GM18867 (cell line): Measurements from ENCODE around the gene TTC39C.
A peak's percentile ranks its signal among the peaks of the same experiment; 100 is the strongest.

Source experiments
- ATAC-seq: cut with Tn5 transposase; IDR thresholded peaks from one replicate; pipeline ENCODE4 v1.9.1; 2021; ENCODE audit warnings: mild to moderate bottlenecking, moderate library complexity; ENCODE audit not compliant: unreplicated experiment

The TTC39C gene

GRCh38 chr18:24075767-24076597 is 61.4 kb downstream of the TTC39C start:
- peak; percentile 68 for ATAC-seq

GRCh38 chr18:24076950-24077349 is 62.4 kb downstream of the TTC39C start:
- ATAC-seq, result no peak

DNA sequence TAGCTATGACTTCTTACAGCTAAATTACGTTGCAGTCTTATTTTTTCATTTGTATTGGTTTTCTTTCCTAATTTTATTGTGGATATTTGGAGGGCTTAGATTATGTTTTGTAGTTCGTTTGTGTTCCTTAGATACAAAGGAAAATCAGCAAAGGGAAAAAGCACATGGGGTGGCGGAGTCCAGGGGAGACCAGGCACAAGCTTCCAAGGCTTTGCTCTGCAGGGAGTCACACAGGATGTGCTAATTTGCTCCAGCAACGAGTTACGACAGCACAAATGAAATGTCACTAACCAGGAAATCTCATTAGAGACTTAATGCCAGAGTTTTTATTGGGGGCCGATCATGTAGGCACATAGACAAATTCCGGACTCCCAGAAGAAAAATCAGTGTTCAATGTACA is 63.8 kb downstream of the TTC39C start:
- no peak for ATAC-seq

GRCh38 chr18:24080861-24081260 is 66.3 kb downstream of the TTC39C start:
- ATAC-seq, result no peak

DNA sequence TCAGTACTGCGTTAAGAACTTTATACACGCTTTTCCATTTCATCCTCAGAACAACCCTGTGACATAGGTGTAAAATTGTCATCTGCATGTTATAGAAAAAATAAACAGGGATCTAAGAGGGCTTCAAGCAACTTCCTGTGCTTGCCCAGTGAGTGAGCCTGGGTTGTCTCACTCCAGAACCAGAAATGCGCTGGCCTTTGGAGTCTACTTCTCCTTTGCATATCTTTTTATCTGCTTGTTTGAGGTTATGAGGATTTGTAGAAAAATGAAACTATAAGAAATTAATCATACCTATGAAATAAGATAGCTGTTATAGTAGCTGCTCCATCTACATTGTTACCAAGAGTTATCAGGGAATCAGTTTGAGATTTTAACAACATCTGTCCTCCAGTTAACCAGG is 69.0 kb downstream of the TTC39C start:
- ATAC-seq, result no peak

- no peak for ATAC-seq
Measured at GRCh38 chr18:24086082-24086481, 71.5 kb downstream of the TTC39C start.

DNA sequence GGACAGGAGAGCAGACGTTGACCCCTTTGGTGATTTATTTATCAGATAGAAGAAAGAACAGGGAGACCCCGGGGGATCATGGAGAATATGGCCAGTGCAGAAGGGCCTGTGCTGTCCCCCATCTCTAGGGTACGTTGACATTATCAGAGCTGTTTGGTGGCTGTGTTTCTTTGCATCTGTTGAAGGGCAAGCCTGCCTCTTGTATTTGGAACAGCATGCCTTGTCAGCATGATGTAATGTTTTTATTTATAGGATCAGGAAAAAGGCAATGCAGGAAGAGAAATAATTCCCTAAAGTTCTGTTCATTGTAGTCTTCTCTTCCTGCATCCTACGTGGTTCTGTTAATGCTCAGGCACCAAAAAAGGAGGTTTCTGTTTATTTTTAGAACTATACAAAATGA is 74.5 kb downstream of the TTC39C start:
- no peak for ATAC-seq

GRCh38 chr18:24089515-24090337 is 75.2 kb downstream of the TTC39C start:
- ATAC-seq, result no peak

DNA sequence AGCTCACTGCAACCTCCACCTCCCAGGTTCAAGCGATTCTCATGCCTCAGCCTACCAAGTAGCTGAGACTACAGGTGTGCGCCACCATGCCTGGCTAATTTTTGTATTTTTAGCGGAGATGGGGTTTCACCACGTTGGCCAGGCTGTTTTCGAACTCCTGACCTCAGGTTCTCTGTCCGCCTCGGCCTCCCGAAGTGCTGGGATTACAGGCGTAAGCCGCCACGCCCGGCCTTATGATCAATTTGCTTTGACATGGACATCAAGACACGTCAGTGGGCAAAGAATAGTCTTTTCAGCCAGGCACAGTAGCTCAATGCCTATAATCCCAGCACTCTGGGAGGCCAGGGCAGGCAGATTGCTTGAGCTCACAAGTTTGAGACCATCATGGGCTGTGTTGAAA is 76.3 kb downstream of the TTC39C start:
- no peak for ATAC-seq

DNA sequence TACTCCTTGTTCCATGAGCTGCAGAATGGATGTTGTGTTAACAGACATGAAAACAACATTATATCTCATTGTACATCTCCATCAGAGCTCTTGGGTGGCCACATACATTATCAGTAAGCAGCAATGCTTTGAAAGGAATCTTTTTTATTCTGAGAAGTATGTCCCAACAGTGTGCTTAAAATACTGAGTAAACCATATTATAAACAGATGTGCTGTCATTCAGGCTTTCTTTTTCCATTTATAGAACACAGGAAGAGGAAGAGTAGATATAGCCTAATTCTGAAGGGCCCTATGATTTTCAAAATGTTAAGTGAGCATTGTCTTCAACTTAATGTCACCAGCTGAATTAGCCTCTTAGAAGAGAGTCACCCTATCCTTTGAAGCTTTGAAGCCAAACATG is 80.0 kb downstream of the TTC39C start:
- ATAC-seq, result no peak

- no peak for ATAC-seq
Measured at GRCh38 chr18:24095976-24096375, 81.4 kb downstream of the TTC39C start.

- ATAC-seq, result no peak
Measured at GRCh38 chr18:24103320-24104021, 88.9 kb downstream of the TTC39C start.

DNA sequence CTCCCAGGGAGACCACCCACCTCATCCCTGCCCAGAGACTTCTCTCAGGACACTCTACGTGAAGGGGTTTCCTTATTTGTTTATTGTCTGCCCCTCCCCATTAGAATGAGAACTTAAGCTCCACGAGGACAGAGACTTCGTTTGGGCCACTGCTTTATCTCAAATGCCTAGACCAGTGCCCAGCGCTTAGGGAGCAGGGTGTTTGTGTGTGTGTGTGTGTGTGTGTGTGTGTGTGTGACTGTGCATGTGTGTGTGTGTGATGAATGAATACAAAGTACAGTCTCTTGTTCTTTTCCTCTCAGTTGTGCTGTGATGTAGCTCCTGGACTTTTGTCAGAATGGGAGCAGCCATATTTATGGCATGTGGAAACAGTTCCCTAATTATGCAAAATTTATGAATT is 89.9 kb downstream of the TTC39C start:
- ATAC-seq, result no peak

GRCh38 chr18:24108641-24109040 is 94.1 kb downstream of the TTC39C start:
- no peak for ATAC-seq

- no peak for ATAC-seq
Measured at GRCh38 chr18:24111936-24112335, 97.4 kb downstream of the TTC39C start.

DNA sequence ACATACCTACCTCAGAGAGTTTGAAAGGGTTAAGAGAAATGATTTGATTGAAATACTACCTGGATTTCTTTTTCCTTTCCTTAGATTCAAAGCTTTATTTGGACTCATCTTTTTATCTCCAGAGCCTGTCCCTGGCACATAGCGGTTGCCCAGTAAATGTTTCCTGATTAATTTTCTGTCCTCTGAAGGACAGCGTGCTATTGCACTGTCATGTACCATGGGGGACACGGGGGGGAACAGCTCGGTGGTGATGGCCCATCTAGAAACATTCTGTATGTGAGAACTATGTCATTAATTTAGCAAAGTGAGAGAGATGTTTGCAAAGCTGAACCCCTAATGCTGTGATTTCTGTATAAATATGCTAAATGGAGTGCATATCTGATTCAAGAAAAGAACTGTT is 97.9 kb downstream of the TTC39C start:
- no peak for ATAC-seq

DNA sequence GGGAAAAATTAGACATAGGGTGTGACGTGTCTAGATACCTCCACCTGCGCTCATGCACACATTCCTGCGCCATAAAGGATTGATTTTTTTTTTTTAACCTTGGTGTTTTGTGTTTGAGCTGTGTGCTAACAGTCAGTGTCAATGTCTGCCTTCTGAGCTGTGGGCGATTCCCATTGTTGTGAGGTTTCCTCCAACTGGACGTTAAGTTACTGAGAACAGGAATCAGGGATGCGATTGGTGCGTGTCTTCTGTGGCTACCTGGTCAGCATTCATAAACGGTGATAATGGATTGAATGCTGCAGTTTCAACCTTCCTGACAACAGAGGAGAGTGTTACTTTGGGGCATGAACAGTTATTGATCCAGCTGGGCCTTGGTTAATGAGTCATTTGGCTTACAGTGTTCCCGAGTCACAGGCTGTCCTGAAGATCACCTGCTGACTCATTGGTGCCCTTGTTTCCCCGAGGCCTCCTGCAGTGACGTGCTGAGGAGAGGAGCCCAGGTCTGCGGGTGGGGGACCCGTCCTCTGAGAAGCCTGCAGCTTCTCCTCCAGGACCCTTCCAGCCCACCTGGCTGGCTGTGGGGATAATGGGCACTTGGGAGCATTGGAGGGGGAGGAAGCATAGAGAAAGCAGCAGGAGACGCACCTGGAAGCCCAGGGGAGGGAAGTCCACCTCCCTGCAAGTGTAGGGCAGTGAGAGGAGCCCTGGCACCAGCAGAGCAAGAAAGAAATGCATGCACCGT is 98.5 kb downstream of the TTC39C start:
- no peak for ATAC-seq

DNA sequence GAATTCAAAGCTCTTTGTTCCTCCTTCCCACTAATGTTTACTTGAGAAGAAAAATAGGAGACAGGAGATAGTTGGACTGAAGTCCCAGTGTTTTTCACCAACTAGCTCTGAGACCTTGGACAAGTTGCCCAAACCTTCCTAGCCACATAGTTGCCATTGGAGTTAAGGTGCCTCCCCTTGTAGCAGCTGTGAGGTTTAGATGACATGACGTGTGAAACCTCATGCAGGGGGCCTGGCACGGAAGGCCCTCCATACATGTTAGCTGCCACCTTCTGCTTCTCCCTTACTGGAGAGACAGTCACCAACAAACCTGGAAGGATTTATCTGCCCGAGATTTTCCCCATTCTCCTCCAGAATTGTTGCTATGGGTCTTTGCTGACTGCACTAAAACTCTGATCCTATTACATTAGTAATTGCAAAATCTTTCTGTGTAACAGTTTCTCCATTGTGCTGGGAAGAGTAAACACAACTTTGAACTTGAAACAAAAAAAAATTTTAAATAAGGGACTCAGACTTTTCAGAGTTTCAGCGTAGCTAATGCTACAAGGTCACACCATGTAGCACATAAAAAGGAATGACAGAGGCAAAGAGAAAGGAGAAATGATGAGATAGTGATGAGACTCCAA is 100.5 kb downstream of the TTC39C start:
- no peak for ATAC-seq

DNA sequence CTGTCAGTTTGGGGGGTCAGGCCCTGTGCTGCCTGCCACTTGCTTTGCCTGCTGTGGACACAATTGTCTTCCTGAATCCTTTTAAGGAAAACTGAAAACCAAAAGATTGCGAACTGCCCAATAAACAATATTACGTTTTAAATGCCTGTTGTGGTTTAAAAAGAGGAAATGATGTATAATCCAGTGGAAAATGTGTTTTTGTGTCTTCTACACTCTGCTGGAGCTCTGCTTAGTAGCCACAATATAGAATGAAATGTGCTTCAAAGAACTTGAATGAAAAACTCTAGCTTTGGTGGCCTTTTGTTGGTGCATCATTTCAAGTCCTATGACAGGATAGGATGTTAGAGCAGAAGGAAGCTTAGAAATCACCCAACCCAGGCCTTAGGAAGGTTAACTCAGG is 101.1 kb downstream of the TTC39C start:
- ATAC-seq, result no peak
